Fibroblast of lung (primary cell): ENCODE measurements around the gene KIAA1549.

Experiments
- EZH2 ChIP-seq: IDR thresholded peaks from 2 replicates; pipeline ENCODE4 v1.5.1; 2012; ENCODE audit warnings: low read length, control low read depth, mild to moderate bottlenecking; ENCODE audit errors: missing control alignments
- TF ChIP-seq, protein P1 (sequence below), 2 donors: IDR thresholded peaks in 1 of 2; conservative IDR thresholded peaks in 1 of 2; 1 replicate in 1 of 2; 2 replicates in 1 of 2; pipeline ENCODE4 v1.5.1; 2011 to 2012; ENCODE audit warnings: low read length in 2 of 2, control low read depth in 1 of 2, inconsistent platforms in 1 of 2, low read depth in 1 of 2, mild to moderate bottlenecking in 1 of 2

DNA sequence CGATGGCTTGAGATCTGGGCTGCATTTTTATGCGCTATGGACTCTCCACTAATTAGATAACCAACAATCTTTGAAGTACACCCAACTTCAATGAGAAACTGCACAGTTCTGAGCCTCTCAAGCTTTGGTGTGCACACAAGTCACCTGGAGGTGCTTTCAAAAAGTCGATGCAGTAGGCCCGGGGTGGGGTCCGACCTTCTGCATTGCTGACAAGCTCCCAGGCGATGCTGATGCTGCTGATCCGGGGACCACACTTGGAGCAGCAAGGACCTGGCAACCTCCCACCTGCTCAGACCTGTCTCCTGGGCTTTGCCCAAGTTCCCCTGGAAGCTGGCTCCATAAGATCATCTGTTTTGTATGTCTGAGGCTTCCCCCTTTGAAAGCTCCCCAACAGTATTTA lies 10.7 kb downstream of the KIAA1549 start:
- TF ChIP-seq, protein P1, sequence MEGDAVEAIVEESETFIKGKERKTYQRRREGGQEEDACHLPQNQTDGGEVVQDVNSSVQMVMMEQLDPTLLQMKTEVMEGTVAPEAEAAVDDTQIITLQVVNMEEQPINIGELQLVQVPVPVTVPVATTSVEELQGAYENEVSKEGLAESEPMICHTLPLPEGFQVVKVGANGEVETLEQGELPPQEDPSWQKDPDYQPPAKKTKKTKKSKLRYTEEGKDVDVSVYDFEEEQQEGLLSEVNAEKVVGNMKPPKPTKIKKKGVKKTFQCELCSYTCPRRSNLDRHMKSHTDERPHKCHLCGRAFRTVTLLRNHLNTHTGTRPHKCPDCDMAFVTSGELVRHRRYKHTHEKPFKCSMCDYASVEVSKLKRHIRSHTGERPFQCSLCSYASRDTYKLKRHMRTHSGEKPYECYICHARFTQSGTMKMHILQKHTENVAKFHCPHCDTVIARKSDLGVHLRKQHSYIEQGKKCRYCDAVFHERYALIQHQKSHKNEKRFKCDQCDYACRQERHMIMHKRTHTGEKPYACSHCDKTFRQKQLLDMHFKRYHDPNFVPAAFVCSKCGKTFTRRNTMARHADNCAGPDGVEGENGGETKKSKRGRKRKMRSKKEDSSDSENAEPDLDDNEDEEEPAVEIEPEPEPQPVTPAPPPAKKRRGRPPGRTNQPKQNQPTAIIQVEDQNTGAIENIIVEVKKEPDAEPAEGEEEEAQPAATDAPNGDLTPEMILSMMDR (conservative IDR thresholded peaks at IDR 0.05 in 1 of 2, IDR thresholded peaks at IDR 0.05 in 1 of 2; ENCODE audit: low read depth in 1 of 2, low read length in 2 of 2), result no peak
- TF ChIP-seq EZH2, result no peak
